HFF-Myc (cell line): Measurements from ENCODE around the gene KCNK15.

Experiments used
- DNase-seq: peaks from one replicate; pipeline ENCODE4 v3.0.0-alpha.2; 2011; ENCODE audit warnings: low read depth; ENCODE audit errors: extremely low read depth
- H3K4me3 ChIP-seq: replicated peaks from 2 replicates; pipeline ENCODE4 v1.5.1; 2011; ENCODE audit warnings: low read depth, mild to moderate bottlenecking, control low read depth, low read length
- TF ChIP-seq, protein P1 (sequence below): IDR thresholded peaks from 2 replicates; pipeline ENCODE4 v1.5.1; 2012; ENCODE audit warnings: mild to moderate bottlenecking, low read depth, low read length, control low read depth; ENCODE audit errors: missing control alignments

The KCNK15 gene

DNA sequence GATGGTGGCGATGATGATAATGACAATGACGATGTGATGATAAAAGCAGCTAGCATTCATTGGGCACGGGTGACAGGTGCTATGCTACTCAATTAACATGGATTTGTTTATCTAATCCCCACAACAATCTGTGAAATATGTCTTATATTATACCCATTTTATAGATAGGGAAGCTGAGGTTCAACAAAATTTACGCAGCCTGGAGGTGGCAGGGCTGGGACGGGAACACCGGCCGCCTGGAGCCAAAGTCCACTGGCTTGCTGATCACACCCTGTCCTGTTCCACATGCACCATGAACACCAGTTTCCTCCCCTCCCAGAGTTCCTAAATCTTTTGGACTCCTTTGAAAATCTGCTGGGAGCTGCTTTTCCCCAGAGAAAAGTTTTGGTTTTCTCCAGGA, 41.6 kb downstream of the KCNK15 start:
- no peak for DNase-seq
- TF ChIP-seq, protein P1, sequence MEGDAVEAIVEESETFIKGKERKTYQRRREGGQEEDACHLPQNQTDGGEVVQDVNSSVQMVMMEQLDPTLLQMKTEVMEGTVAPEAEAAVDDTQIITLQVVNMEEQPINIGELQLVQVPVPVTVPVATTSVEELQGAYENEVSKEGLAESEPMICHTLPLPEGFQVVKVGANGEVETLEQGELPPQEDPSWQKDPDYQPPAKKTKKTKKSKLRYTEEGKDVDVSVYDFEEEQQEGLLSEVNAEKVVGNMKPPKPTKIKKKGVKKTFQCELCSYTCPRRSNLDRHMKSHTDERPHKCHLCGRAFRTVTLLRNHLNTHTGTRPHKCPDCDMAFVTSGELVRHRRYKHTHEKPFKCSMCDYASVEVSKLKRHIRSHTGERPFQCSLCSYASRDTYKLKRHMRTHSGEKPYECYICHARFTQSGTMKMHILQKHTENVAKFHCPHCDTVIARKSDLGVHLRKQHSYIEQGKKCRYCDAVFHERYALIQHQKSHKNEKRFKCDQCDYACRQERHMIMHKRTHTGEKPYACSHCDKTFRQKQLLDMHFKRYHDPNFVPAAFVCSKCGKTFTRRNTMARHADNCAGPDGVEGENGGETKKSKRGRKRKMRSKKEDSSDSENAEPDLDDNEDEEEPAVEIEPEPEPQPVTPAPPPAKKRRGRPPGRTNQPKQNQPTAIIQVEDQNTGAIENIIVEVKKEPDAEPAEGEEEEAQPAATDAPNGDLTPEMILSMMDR = no peak
- no peak overlapping the region for H3K4me3 ChIP-seq

DNA sequence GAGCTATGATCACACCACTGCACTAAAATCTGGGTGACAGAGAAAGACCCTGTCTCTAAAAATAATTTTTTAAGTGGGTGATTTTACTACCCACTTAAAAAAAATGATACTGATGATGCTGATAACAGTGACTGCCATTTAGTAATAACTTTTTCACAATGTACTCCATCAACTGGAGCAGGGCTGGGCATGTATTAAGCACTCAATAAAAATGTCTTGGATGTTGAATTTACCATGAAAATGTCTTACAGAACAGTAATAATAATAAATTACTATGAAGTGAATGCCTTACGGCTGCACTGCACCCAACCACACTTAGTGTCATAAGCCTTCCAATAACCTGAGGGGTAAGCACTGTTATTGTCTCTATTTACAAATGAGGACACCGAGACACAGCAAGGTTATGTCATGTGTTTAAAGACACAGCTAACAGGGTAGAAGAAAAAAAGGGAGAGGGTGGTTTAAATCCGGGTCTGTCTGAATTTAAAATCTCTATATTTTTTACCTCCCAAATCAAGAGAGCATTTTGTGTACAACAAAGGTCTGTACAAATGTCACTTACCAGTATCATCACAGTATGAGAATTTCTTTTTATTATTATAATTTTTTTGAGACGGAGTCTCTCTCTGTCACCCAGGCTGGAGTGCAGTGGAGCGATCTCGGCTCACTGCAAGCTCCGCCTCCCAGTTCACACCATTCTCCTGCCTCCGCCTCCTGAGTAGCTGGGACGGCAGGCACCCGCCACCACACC, 43.2 kb downstream of the KCNK15 start:
- TF ChIP-seq, protein P1 = no peak
- no peak for DNase-seq
- no peak overlapping the region for H3K4me3 ChIP-seq

DNA sequence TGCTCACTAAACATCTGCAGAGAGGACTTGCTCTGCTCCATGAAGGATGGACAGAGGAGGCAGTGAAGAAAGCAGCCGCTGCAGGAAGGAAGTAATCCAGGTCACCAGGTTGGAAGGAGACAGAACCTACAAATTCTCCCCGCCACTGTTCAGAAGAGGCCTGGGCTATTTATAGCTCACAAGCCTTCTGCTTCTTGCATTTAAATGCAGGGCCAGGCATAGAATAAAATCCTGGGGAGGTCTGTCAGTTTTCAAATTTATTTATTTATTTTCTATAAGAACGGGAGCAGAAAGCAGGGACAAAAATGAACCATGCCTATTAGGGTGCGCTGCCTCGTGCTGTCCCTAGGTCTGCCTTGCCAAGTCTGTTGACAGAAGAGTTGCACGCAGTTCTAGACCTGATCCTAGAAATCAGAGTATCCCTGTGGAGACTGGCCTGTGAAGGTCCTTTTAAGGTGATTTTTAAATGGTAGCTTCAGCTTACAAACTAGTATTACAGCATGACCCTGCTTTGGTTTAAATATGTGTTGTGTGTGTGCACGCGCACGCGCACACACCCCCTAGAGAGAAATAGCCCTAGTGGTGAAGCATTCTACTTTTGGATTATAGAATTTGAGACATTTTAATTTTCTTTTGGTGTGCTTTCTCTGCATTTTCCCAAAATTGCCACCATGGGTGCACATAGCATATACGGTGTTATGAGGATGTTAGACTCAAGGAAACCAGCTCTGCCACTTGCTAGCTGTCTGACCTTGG, 45.2 kb downstream of the KCNK15 start:
- DNase-seq = no peak
- no peak overlapping the region for H3K4me3 ChIP-seq
- TF ChIP-seq, protein P1 = no peak

DNA sequence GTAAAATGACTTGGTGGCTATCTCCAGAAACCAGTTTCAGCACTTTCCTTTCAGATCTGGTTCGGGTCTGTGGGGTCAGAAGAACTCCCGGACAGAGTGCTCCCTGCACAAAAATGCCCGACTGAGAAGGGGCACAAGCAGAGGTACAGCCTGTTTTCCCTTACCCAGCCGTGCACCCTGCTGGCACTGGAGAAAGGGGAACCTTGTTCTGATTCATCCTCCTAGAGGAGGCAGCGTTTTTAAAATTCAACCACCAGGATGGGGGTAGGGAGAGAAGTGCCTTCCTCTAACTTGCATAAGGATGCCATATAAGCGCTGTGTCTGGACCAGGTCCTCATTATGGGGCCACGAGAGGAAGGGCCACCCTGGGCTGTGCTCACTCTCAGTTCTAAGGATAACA, 47.1 kb downstream of the KCNK15 start:
- TF ChIP-seq, protein P1 = no peak
- no peak for DNase-seq
- H3K4me3 ChIP-seq = no peak overlapping the region

DNA sequence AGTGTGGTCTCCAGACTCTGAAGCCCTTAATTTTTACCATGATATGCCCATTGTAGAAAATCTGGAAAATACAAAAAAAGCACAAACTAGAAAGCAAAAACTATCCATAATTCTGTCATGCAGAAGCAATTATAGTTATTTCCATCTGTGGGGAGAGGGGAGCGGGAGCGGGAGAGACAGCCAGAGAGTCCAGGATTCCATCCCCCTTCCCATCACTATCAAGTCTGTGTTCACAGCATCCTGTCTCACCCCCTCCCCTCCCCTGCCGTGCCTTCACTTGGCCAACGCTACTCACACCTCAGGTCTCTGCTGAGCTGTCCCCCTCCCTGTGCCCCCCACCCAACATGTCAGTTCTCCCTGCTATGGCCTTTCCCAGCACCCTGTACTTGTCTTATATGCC, 50.2 kb downstream of the KCNK15 start:
- DNase-seq = no peak
- H3K4me3 ChIP-seq = no peak overlapping the region
- TF ChIP-seq, protein P1 = no peak

DNA sequence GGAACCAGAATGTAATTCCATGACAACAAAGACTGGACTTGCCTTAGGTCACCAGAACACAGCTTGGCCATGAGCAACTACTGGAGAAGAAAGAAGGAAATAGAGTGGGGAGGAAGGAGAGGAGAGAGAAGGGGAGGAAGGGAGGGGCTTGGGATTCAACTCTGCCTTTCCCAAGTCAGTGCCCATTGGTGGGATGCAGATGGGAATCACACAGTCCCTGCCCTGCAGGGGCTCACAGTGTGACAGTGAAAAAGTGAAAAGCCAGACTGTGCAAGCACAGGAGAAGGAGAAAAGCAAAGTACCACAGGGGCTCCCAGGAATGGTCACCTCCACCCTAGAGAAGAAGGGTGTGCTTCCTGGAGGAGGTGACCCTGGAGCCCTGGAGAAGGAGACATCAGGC, 50.6 kb downstream of the KCNK15 start:
- TF ChIP-seq, protein P1 = no peak
- DNase-seq = no peak
- H3K4me3 ChIP-seq = no peak overlapping the region
